HepG2 (cell line): ENCODE measurements around the gene PET117. TPM values are rescaled to one million over a fixed set of nuclear protein-coding genes. Genes with fewer than 3 reads are reported as not detected.

ENCODE experiments used
- ATAC-seq: fragments of 200-7000 bp; cut with Tn5 transposase; 3 replicates; pipeline ENCODE4 v1.9.1; 2020; ENCODE audit warnings: mild to moderate bottlenecking, moderate library complexity
- BruUV-seq: library from RNA; stranded (reverse); fragments of 400-500 nt; replicated peaks from 2 replicates; lab custom pipeline; 2021; lab: Mats Ljungman, UMichigan
- CTCF ChIA-PET: fragments of 300-600 bp; formaldehyde crosslinking; extraction: SDS; loops from one replicate; lab custom pipeline; 2021; ENCODE audit warnings: low total read pairs, inconsistent platforms, low intra/inter-chr PET ratio; lab: Yijun Ruan, JAX
- POLR2A ChIA-PET: fragments of 350-600 bp; sonication (Branson Sonifier 250); formaldehyde crosslinking; loops from one replicate; lab custom pipeline; 2020; ENCODE audit warnings: antibody characterized with exemption, inconsistent platforms; lab: Yijun Ruan, JAX
- DNase-seq: peaks from one replicate; pipeline ENCODE4 v3.0.0-alpha.2; 2015; ENCODE audit warnings: low spot score
- FAIRE-seq: peaks from 3 replicates; lab custom pipeline; 2011; peaks lifted over from hg19 to GRCh38; lab: Jason Lieb, UNC
- H2AFZ ChIP-seq: one replicate; pipeline ENCODE4 v1.6.1; 2011; ENCODE audit warnings: low read length, inconsistent platforms
- H3K27ac ChIP-seq: fragments of 300-600 bp; 3 replicates; pipeline ENCODE4 v1.8.0; 2011; ENCODE audit warnings: mixed run types, mild to moderate bottlenecking, mixed read lengths, low read length, inconsistent platforms; ENCODE audit not compliant: insufficient read depth; ENCODE audit errors: extremely low read length
- H3K27me3 ChIP-seq, 2 experiments: fragments of 200-600 bp in 1 of 2; 2 replicates in 1 of 2; 3 replicates in 1 of 2; pipeline versions ENCODE4 v1.6.0 to v1.8.0; 2011; ENCODE audit warnings: low read length in 2 of 2, mild to moderate bottlenecking in 2 of 2, moderate library complexity in 2 of 2, inconsistent platforms in 1 of 2; ENCODE audit not compliant: insufficient read depth in 2 of 2, control insufficient read depth in 1 of 2
- H3K36me3 ChIP-seq, 2 experiments: fragments of 200-600 bp in 1 of 2; replicated peaks in 1 of 2; 2 replicates in 1 of 2; 3 replicates in 1 of 2; pipeline versions ENCODE4 v1.5.1 to v1.8.0; 2011; ENCODE audit warnings: low read length in 2 of 2, inconsistent platforms in 1 of 2; ENCODE audit not compliant: insufficient read depth in 2 of 2, control insufficient read depth in 1 of 2
- H3K4me1 ChIP-seq: 2 replicates; pipeline ENCODE4 v1.5.1; 2012; ENCODE audit warnings: low read length, inconsistent platforms; ENCODE audit not compliant: insufficient read depth
- H3K4me2 ChIP-seq: 2 replicates; pipeline ENCODE4 v1.6.0; 2011; ENCODE audit warnings: low read depth, low read length, inconsistent platforms
- H3K4me3 ChIP-seq, 3 experiments: fragments of 200-600 bp in 1 of 3; sonication (generic), shearing (Covaris generic) in 1 of 3; replicated peaks in 1 of 3; 2 replicates each; pipeline ENCODE4 v1.5.1; 2011 to 2016; ENCODE audit warnings: low read length in 3 of 3, inconsistent platforms in 2 of 3, low read depth in 2 of 3, mild to moderate bottlenecking in 2 of 3, control low read depth in 1 of 3, mixed read lengths in 1 of 3; ENCODE audit not compliant: insufficient read depth in 1 of 3
- H3K79me2 ChIP-seq: one replicate; pipeline ENCODE4 v1.6.1; 2011; ENCODE audit warnings: low read length, inconsistent platforms; ENCODE audit not compliant: insufficient read depth
- H3K9ac ChIP-seq: 2 replicates; pipeline ENCODE4 v1.6.0; 2011; ENCODE audit warnings: mild to moderate bottlenecking, low read depth, low read length, inconsistent platforms; ENCODE audit not compliant: insufficient read depth
- H3K9me3 ChIP-seq: 2 replicates; pipeline ENCODE4 v1.5.1; 2012; ENCODE audit warnings: mild to moderate bottlenecking, low read length
- H4K20me1 ChIP-seq: 2 replicates; pipeline ENCODE4 v1.6.0; 2011; ENCODE audit warnings: inconsistent platforms, mild to moderate bottlenecking, low read length, moderate library complexity; ENCODE audit not compliant: insufficient read depth
- FOXC1 ChIP-seq: sonication (generic); formaldehyde crosslinking; IDR thresholded peaks from 2 replicates; pipeline ENCODE4 v1.8.0; 2022; ENCODE audit warnings: mild to moderate bottlenecking, missing genetic modification reagents, borderline replicate concordance
- HOXA9 ChIP-seq: sonication (generic); formaldehyde crosslinking; IDR thresholded peaks from 2 replicates; pipeline ENCODE4 v1.8.1; 2022; ENCODE audit warnings: missing genetic modification reagents, mild to moderate bottlenecking, moderate library complexity, borderline replicate concordance
- KDM5A ChIP-seq: fragments of 200-600 bp; sonication (generic); IDR thresholded peaks from 2 replicates; pipeline ENCODE4 v1.7.0; 2018; ENCODE audit warnings: antibody characterized with exemption, mild to moderate bottlenecking, low read length, borderline replicate concordance
- KLF6 ChIP-seq: IDR thresholded peaks from 2 replicates; pipeline ENCODE4 v1.8.0; 2016; ENCODE audit warnings: missing biosample characterization, missing genetic modification reagents
- MED1 ChIP-seq: sonication (generic); formaldehyde crosslinking; IDR thresholded peaks from 2 replicates; pipeline ENCODE4 v1.4.0; 2020; ENCODE audit warnings: missing genetic modification reagents
- PAWR ChIP-seq: sonication (generic); formaldehyde crosslinking; IDR thresholded peaks from 2 replicates; pipeline ENCODE4 v1.4.0; 2020; ENCODE audit warnings: missing genetic modification reagents, mild to moderate bottlenecking, borderline replicate concordance
- TBP ChIP-seq: sonication (generic); formaldehyde crosslinking; IDR thresholded peaks from 2 replicates; pipeline ENCODE4 v1.5.0; 2020; ENCODE audit warnings: missing genetic modification reagents
- TP53 ChIP-seq: sonication (generic); formaldehyde crosslinking; conservative IDR thresholded peaks from 2 replicates; pipeline ENCODE4 v1.4.0; 2020; ENCODE audit warnings: missing genetic modification reagents
- XBP1 ChIP-seq: sonication (generic); formaldehyde crosslinking; IDR thresholded peaks from 2 replicates; pipeline ENCODE4 v1.5.0; 2020; ENCODE audit warnings: missing genetic modification reagents
- WGBS: methylation state at CpG from one replicate; pipeline ENCODE4 v1.1.6; 2017; ENCODE audit warnings: low lambda C conversion rate; 5-methylcytosine and 5-hydroxymethylcytosine counted together
- in situ Hi-C: cut with HindIII; loops from 2 replicates; pipeline ENCODE4 v1.10.0; 2017; ENCODE audit warnings: low pct_unique_long_range_greater_than_20kb; ENCODE audit not compliant: extremely low pct_ligation_motif_present
- intact Hi-C: fragments of 100-400 bp; cut with micrococcal nuclease; formaldehyde crosslinking; loops from one replicate; pipeline ENCODE4 v1.10.0; 2022; ENCODE audit not compliant: unreplicated experiment
- polyA plus RNA-seq, 8 experiments: library from polyadenylated mRNA; depleted of rRNA in 3 of 8; stranded (reverse) in 7 of 8; unstranded in 1 of 8; fragments of >200 nt; fragmentation: Illumina TruSeq in 4 of 8; extraction: Trizol in 4 of 8; gene quantifications; 2 replicates each; pipeline versions ENCODE4 v1.2.1 to v1.2.3, GENCODE V29; 2011 to 2016; ENCODE audit warnings: low read depth in 4 of 8, missing spikeins in 1 of 8, mixed read lengths in 1 of 8; ENCODE audit not compliant: insufficient read depth in 1 of 8
- total RNA-seq, 5 experiments: library from RNA; depleted of rRNA; stranded (reverse); fragments of >200 nt; fragmentation: Illumina TruSeq; extraction: Trizol; gene quantifications; 2 replicates each; pipeline ENCODE4 v1.2.3, GENCODE V29; 2016; ENCODE audit warnings: low read depth in 1 of 5
- TF ChIP-seq, protein P1 (sequence below): sonication (generic); formaldehyde crosslinking; IDR thresholded peaks from 2 replicates; pipeline ENCODE4 v1.4.0; 2020; ENCODE audit warnings: missing genetic modification reagents, borderline replicate concordance
- TF ChIP-seq, protein P2 (sequence below): sonication (generic); formaldehyde crosslinking; IDR thresholded peaks from 2 replicates; pipeline ENCODE4 v1.5.0; 2020; ENCODE audit warnings: missing genetic modification reagents

Gene PET117
- total and polyA plus RNA-seq, 2 of the 13 experiments (the other 11 are each of a cell fraction or from before 2014, with no cell fraction given) = 22.2 to 48.2 TPM

DNA sequence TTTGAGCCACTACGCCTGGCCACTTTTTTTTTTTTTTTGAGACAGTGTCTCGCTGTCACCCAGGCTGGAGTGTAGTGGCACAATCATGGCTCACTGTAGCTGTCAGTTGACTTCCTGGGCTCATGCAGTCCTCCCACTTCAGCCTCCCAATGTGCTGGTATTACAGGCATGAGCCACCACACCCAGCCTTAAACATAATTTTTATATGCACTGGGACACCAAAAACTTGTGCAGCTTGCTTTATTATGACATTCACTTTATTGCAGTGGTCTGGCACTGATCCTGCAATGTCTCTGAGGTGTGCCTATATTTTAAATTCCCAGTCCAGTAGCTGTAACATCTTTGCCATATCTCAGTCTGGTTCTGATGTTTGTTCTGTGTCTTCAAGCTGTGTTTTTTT is 34.7 kb downstream of the PET117 start:
- no peaks in the 10 kb centered on the region for H3K27me3 ChIP-seq
- no peaks in the 10 kb centered on the region for H3K4me1 ChIP-seq
- no peaks in the 10 kb centered on the region for H3K36me3 ChIP-seq
- no peaks in the 10 kb centered on the region for H4K20me1 ChIP-seq
- H3K79me2 ChIP-seq = no peaks in the 10 kb centered on the region
- H3K27ac ChIP-seq = no peak overlapping the region
- TF ChIP-seq, protein P1, sequence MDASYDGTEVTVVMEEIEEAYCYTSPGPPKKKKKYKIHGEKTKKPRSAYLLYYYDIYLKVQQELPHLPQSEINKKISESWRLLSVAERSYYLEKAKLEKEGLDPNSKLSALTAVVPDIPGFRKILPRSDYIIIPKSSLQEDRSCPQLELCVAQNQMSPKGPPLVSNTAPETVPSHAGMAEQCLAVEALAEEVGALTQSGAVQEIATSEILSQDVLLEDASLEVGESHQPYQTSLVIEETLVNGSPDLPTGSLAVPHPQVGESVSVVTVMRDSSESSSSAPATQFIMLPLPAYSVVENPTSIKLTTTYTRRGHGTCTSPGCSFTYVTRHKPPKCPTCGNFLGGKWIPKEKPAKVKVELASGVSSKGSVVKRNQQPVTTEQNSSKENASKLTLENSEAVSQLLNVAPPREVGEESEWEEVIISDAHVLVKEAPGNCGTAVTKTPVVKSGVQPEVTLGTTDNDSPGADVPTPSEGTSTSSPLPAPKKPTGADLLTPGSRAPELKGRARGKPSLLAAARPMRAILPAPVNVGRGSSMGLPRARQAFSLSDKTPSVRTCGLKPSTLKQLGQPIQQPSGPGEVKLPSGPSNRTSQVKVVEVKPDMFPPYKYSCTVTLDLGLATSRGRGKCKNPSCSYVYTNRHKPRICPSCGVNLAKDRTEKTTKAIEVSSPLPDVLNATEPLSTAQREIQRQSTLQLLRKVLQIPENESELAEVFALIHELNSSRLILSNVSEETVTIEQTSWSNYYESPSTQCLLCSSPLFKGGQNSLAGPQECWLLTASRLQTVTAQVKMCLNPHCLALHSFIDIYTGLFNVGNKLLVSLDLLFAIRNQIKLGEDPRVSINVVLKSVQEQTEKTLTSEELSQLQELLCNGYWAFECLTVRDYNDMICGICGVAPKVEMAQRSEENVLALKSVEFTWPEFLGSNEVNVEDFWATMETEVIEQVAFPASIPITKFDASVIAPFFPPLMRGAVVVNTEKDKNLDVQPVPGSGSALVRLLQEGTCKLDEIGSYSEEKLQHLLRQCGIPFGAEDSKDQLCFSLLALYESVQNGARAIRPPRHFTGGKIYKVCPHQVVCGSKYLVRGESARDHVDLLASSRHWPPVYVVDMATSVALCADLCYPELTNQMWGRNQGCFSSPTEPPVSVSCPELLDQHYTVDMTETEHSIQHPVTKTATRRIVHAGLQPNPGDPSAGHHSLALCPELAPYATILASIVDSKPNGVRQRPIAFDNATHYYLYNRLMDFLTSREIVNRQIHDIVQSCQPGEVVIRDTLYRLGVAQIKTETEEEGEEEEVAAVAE (CRISPR knock-in tag) = no peak
- TF ChIP-seq FOXC1 (CRISPR knock-in tag) (no peak), TBP (CRISPR knock-in tag) (no peak), XBP1 (no peak), HOXA9 (CRISPR knock-in tag) (no peak), KDM5A (no peak), PAWR (CRISPR knock-in tag) (no peak), MED1 (no peak), TP53 (CRISPR knock-in tag) (no peak), KLF6 (no peak)
- TF ChIP-seq, protein P2, sequence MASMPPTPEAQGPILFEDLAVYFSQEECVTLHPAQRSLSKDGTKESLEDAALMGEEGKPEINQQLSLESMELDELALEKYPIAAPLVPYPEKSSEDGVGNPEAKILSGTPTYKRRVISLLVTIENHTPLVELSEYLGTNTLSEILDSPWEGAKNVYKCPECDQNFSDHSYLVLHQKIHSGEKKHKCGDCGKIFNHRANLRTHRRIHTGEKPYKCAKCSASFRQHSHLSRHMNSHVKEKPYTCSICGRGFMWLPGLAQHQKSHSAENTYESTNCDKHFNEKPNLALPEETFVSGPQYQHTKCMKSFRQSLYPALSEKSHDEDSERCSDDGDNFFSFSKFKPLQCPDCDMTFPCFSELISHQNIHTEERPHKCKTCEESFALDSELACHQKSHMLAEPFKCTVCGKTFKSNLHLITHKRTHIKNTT (CRISPR knock-in tag) = no peak
- no peak overlapping the region for H2AFZ ChIP-seq
- BruUV-seq = no TSS peak
- H3K4me2 ChIP-seq = no peak overlapping the region
- FAIRE-seq (no peak), ATAC-seq (no peak), DNase-seq (no peak)
- H3K9ac ChIP-seq = no peak overlapping the region
- CTCF ChIA-PET = no interaction called here
- POLR2A ChIA-PET = interaction anchor here (1.3 kb wide), 1 partner anchor 34 kb away, joined by 3 read pairs; the partner anchor contains the start of genes KAT14 and PET117
- no peaks in the 10 kb centered on the region for H3K9me3 ChIP-seq
- intact Hi-C loops = no loop called here
- in situ Hi-C loops = no loop called here
- H3K4me3 ChIP-seq = no peak overlapping the region
- WGBS = 94% methylated on average over 2 of the region's 2 CpGs
